ENCODE results near the gene RPS6KA5.
A peak's percentile ranks its signal among the peaks of the same experiment; 100 is the strongest.

Gene RPS6KA5

GRCh38 chr14:91067186-91067585 is 6.7 kb upstream of the RPS6KA5 start:
- H3K36me3 ChIP-seq (ENCODE audit: control insufficient read depth, insufficient read depth, low read length) = no peaks in the 10 kb centered on the region
- H3K27ac ChIP-seq (ENCODE audit: low read depth, low read length, severe bottlenecking) = no peak overlapping the region
- no peak overlapping the region for H3K4me3 ChIP-seq (ENCODE audit: extremely low read depth, insufficient read depth, low read length, poor library complexity, severe bottlenecking)
- H3K9me3 ChIP-seq (ENCODE audit: control insufficient read depth, low read length) = no peaks in the 10 kb centered on the region
- 100% methylated on average over 1 of the region's 1 CpG; no CpG with 5 or more reads in 1 of the 2 experiments for WGBS, 2 experiments (ENCODE audit: insufficient coverage in 2 of 2)
- no peaks in the 10 kb centered on the region for H3K4me1 ChIP-seq (ENCODE audit: control insufficient read depth, insufficient read depth, low read length, poor library complexity, severe bottlenecking)

- Histone ChIP-seq H3K36me3 (ENCODE audit: control insufficient read depth, insufficient read depth, low read length) (no peaks in the 10 kb centered on the region), H3K27ac (ENCODE audit: low read depth, low read length, severe bottlenecking) (no peak overlapping the region), H3K9me3 (ENCODE audit: control insufficient read depth, low read length) (no peaks in the 10 kb centered on the region), H3K4me1 (ENCODE audit: control insufficient read depth, insufficient read depth, low read length, poor library complexity, severe bottlenecking) (no peaks in the 10 kb centered on the region), H3K4me3 (ENCODE audit: extremely low read depth, insufficient read depth, low read length, poor library complexity, severe bottlenecking) (no peak overlapping the region)
- WGBS, 2 experiments (ENCODE audit: insufficient coverage in 2 of 2) = 100% methylated on average over 1 of the region's 3 CpGs; no CpG with 5 or more reads in 1 of the 2 experiments
Measured at GRCh38 chr14:91065266-91065665, 4.8 kb upstream of the RPS6KA5 start.

- H3K4me1 ChIP-seq (ENCODE audit: control insufficient read depth, insufficient read depth, low read length, poor library complexity, severe bottlenecking) = no peaks in the 10 kb centered on the region
- H3K4me3 ChIP-seq (ENCODE audit: extremely low read depth, insufficient read depth, low read length, poor library complexity, severe bottlenecking) = no peak overlapping the region
- no peaks in the 10 kb centered on the region for H3K9me3 ChIP-seq (ENCODE audit: control insufficient read depth, low read length)
- no peak overlapping the region for H3K27ac ChIP-seq (ENCODE audit: low read depth, low read length, severe bottlenecking)
- no peaks in the 10 kb centered on the region for H3K36me3 ChIP-seq (ENCODE audit: control insufficient read depth, insufficient read depth, low read length)
Measured at GRCh38 chr14:91063119-91063518, 2.7 kb upstream of the RPS6KA5 start.

- 80 to 100% methylated on average over 1 of the region's 2 CpGs for WGBS, 2 experiments (ENCODE audit: insufficient coverage in 2 of 2)
- no peak overlapping the region for H3K27ac ChIP-seq (ENCODE audit: low read depth, low read length, severe bottlenecking)
- H3K9me3 ChIP-seq (ENCODE audit: control insufficient read depth, low read length) = no peaks in the 10 kb centered on the region
- no peak overlapping the region for H3K4me3 ChIP-seq (ENCODE audit: extremely low read depth, insufficient read depth, low read length, poor library complexity, severe bottlenecking)
- no peaks in the 10 kb centered on the region for H3K4me1 ChIP-seq (ENCODE audit: control insufficient read depth, insufficient read depth, low read length, poor library complexity, severe bottlenecking)
- H3K36me3 ChIP-seq (ENCODE audit: control insufficient read depth, insufficient read depth, low read length) = no peaks in the 10 kb centered on the region
Measured at GRCh38 chr14:91062600-91062999, 2.2 kb upstream of the RPS6KA5 start.

GRCh38 chr14:91061056-91061887 is 831 bp upstream of the RPS6KA5 start:
- no peaks in the 10 kb centered on the region for H3K4me1 ChIP-seq (ENCODE audit: control insufficient read depth, insufficient read depth, low read length, poor library complexity, severe bottlenecking)
- H3K27ac ChIP-seq (ENCODE audit: low read depth, low read length, severe bottlenecking) = peak overlapping the region; percentile 80
- H3K36me3 ChIP-seq (ENCODE audit: control insufficient read depth, insufficient read depth, low read length) = no peaks in the 10 kb centered on the region
- WGBS, 2 experiments (ENCODE audit: insufficient coverage in 2 of 2) = 4% methylated on average over 18 to 21 of the region's 26 CpGs
- H3K9me3 ChIP-seq (ENCODE audit: control insufficient read depth, low read length) = no peaks in the 10 kb centered on the region
- peak overlapping the region; percentile 45 for H3K4me3 ChIP-seq (ENCODE audit: extremely low read depth, insufficient read depth, low read length, poor library complexity, severe bottlenecking)

GRCh38 chr14:91059576-91060350 is 678 bp downstream of the RPS6KA5 start:
- WGBS, 2 experiments (ENCODE audit: insufficient coverage in 2 of 2) = 0 to 1% methylated on average over 26 to 41 of the region's 72 CpGs
- H3K36me3 ChIP-seq (ENCODE audit: control insufficient read depth, insufficient read depth, low read length) = no peaks in the 10 kb centered on the region
- peak overlapping the region; percentile 67 for H3K4me3 ChIP-seq (ENCODE audit: extremely low read depth, insufficient read depth, low read length, poor library complexity, severe bottlenecking)
- no peaks in the 10 kb centered on the region for H3K4me1 ChIP-seq (ENCODE audit: control insufficient read depth, insufficient read depth, low read length, poor library complexity, severe bottlenecking)
- H3K27ac ChIP-seq (ENCODE audit: low read depth, low read length, severe bottlenecking) = peak overlapping the region; percentile 98
- no peaks in the 10 kb centered on the region for H3K9me3 ChIP-seq (ENCODE audit: control insufficient read depth, low read length)

- 92% methylated on average over 2 of the region's 6 CpGs; no CpG with 5 or more reads in 1 of the 2 experiments for WGBS, 2 experiments (ENCODE audit: insufficient coverage in 2 of 2)
- Histone ChIP-seq H3K4me3 (ENCODE audit: extremely low read depth, insufficient read depth, low read length, poor library complexity, severe bottlenecking) (no peak overlapping the region), H3K9me3 (ENCODE audit: control insufficient read depth, low read length) (no peaks in the 10 kb centered on the region), H3K27ac (ENCODE audit: low read depth, low read length, severe bottlenecking) (no peak overlapping the region), H3K4me1 (ENCODE audit: control insufficient read depth, insufficient read depth, low read length, poor library complexity, severe bottlenecking) (no peaks in the 10 kb centered on the region), H3K36me3 (ENCODE audit: control insufficient read depth, insufficient read depth, low read length) (no peaks in the 10 kb centered on the region)
Measured at GRCh38 chr14:91058042-91058581, 2.3 kb downstream of the RPS6KA5 start.

- H3K9me3 ChIP-seq (ENCODE audit: control insufficient read depth, low read length) = no peaks in the 10 kb centered on the region
- no peaks in the 10 kb centered on the region for H3K36me3 ChIP-seq (ENCODE audit: control insufficient read depth, insufficient read depth, low read length)
- H3K4me3 ChIP-seq (ENCODE audit: extremely low read depth, insufficient read depth, low read length, poor library complexity, severe bottlenecking) = no peak overlapping the region
- H3K27ac ChIP-seq (ENCODE audit: low read depth, low read length, severe bottlenecking) = no peak overlapping the region
- no peaks in the 10 kb centered on the region for H3K4me1 ChIP-seq (ENCODE audit: control insufficient read depth, insufficient read depth, low read length, poor library complexity, severe bottlenecking)
- 100% methylated on average over 2 of the region's 3 CpGs for WGBS, 2 experiments (ENCODE audit: insufficient coverage in 2 of 2)
Measured at GRCh38 chr14:91056361-91056760, 4.1 kb downstream of the RPS6KA5 start.

- Histone ChIP-seq H3K36me3 (ENCODE audit: control insufficient read depth, insufficient read depth, low read length) (no peaks in the 10 kb centered on the region), H3K4me1 (ENCODE audit: control insufficient read depth, insufficient read depth, low read length, poor library complexity, severe bottlenecking) (no peaks in the 10 kb centered on the region), H3K9me3 (ENCODE audit: control insufficient read depth, low read length) (no peaks in the 10 kb centered on the region), H3K4me3 (ENCODE audit: extremely low read depth, insufficient read depth, low read length, poor library complexity, severe bottlenecking) (no peak overlapping the region), H3K27ac (ENCODE audit: low read depth, low read length, severe bottlenecking) (no peak overlapping the region)
Measured at GRCh38 chr14:91055016-91055415, 5.4 kb downstream of the RPS6KA5 start.

- Histone ChIP-seq H3K27ac (ENCODE audit: low read depth, low read length, severe bottlenecking) (no peak overlapping the region), H3K36me3 (ENCODE audit: control insufficient read depth, insufficient read depth, low read length) (no peaks in the 10 kb centered on the region), H3K9me3 (ENCODE audit: control insufficient read depth, low read length) (no peaks in the 10 kb centered on the region), H3K4me1 (ENCODE audit: control insufficient read depth, insufficient read depth, low read length, poor library complexity, severe bottlenecking) (no peaks in the 10 kb centered on the region), H3K4me3 (ENCODE audit: extremely low read depth, insufficient read depth, low read length, poor library complexity, severe bottlenecking) (no peak overlapping the region)
- no CpG with 5 or more reads among the region's 1 CpG for WGBS, 2 experiments (ENCODE audit: insufficient coverage in 2 of 2)
Measured at GRCh38 chr14:91048676-91049075, 11.8 kb downstream of the RPS6KA5 start.

GRCh38 chr14:91048265-91048664 is 12.2 kb downstream of the RPS6KA5 start:
- WGBS, 2 experiments (ENCODE audit: insufficient coverage in 2 of 2) = no CpG with 5 or more reads among the region's 2 CpGs
- no peaks in the 10 kb centered on the region for H3K9me3 ChIP-seq (ENCODE audit: control insufficient read depth, low read length)
- no peak overlapping the region for H3K4me3 ChIP-seq (ENCODE audit: extremely low read depth, insufficient read depth, low read length, poor library complexity, severe bottlenecking)
- no peaks in the 10 kb centered on the region for H3K36me3 ChIP-seq (ENCODE audit: control insufficient read depth, insufficient read depth, low read length)
- no peak overlapping the region for H3K27ac ChIP-seq (ENCODE audit: low read depth, low read length, severe bottlenecking)
- H3K4me1 ChIP-seq (ENCODE audit: control insufficient read depth, insufficient read depth, low read length, poor library complexity, severe bottlenecking) = no peaks in the 10 kb centered on the region
